Measurements from ENCODE around the gene C1QTNF6. TPM values are rescaled to one million over a fixed set of nuclear protein-coding genes. Genes with fewer than 3 reads are reported as not detected.
"Not testable (repeated sequence)": the region's sequence is repeated elsewhere in the genome, so short reads cannot be mapped to it uniquely, and the experiment has no call there.

The C1QTNF6 gene
- total RNA-seq, 1 donor from 2014 or later, result 5.1 TPM

DNA sequence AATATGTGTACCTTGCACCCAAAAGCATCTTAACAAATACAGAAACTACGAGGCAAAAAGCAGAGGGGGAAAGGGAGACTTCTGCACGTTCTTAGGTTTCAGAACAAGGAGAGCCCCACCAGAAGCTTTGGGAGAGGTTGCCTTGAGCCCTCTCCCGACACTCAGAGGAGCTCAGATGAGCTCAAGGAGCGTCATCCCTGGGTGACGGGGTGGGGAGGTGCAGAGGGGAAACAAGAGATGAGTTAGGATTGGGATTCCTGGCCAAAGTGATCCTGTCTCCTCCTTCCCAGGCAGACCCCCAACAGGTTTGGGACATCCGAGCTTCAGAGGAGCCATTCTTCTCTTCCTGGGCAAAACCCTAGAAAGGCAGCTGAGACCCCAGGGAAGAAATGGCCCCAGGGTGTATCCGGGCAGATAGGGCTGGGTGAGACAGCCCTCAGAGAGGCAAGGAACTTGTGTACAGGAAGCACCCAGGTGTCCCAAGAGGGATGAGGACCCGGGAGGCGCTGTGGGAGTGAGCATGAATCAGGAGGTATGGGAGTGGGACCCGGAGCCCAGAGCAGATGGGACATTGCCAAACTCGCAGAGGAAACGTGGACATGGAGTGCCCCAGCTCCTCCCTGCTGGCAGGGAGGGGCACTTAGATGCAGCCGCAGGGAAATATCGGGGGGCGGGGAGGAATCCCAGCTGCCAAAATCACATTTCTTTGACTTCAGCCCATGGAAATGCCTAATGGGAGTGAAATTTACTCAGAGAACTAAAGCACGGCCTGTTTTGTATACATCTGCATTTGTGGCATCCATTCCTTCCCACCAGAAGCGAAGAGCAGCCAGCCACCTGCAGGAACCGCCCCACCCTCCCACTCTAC, 12.4 kb downstream of the C1QTNF6 start:
- Histone ChIP-seq H3K27me3 (ENCODE audit: control insufficient read depth, insufficient read depth, low read length) (peaks cover 9% of the 10 kb centered on the region), H3K4me3 (ENCODE audit: low read depth, low read length) (no peak overlapping the region), H3K36me3 (ENCODE audit: control insufficient read depth, insufficient read depth, low read length) (no peaks in the 10 kb centered on the region)
- TF ChIP-seq, protein P1, sequence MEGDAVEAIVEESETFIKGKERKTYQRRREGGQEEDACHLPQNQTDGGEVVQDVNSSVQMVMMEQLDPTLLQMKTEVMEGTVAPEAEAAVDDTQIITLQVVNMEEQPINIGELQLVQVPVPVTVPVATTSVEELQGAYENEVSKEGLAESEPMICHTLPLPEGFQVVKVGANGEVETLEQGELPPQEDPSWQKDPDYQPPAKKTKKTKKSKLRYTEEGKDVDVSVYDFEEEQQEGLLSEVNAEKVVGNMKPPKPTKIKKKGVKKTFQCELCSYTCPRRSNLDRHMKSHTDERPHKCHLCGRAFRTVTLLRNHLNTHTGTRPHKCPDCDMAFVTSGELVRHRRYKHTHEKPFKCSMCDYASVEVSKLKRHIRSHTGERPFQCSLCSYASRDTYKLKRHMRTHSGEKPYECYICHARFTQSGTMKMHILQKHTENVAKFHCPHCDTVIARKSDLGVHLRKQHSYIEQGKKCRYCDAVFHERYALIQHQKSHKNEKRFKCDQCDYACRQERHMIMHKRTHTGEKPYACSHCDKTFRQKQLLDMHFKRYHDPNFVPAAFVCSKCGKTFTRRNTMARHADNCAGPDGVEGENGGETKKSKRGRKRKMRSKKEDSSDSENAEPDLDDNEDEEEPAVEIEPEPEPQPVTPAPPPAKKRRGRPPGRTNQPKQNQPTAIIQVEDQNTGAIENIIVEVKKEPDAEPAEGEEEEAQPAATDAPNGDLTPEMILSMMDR (IDR thresholded peaks at IDR 0.05; ENCODE audit: insufficient read depth, low read length, poor library complexity, severe bottlenecking), result no peak
- DNase-seq (ENCODE audit: low read depth), result no peak

DNA sequence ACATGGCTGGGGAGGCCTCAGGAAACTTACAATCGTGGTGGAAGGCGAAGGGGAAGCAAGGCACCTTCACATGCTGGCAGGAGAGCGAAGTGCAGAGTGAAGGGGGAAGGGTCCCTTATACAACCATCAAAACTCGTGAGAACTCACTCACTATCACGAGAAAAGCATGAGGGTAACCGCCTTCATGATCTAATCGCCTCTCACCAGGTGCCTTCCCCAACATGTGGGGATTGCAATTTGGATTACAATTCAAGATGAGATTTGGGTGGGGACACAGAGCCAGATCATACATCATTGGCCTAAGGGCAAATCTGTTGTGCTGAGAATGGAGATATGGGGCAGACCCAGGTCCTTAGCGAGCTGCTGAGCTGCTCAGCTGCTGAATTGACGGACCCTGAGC, 13.1 kb downstream of the C1QTNF6 start:
- TF ChIP-seq, protein P1 (IDR thresholded peaks at IDR 0.05; ENCODE audit: insufficient read depth, low read length, poor library complexity, severe bottlenecking), result no peak

DNA sequence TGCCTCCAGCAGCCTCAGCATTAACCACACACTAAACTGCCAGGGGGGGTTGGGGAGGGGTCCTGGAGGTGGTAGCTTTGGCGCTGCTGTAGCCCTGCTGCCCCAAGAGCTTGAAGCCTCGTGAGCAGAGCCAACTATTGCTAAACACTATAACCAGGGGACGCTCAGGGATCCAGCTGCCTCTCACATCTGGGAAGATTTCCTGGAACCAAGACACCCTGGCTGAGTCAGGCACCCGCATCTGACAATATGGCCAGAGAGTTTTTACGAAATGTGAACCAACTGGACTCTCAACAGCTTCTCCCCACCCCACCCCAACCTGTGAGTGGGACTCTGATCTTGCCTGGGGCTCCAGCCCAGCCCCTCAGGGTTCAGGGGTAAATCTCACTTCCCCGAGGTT, 14.3 kb downstream of the C1QTNF6 start:
- TF ChIP-seq, protein P1 (IDR thresholded peaks at IDR 0.05; ENCODE audit: insufficient read depth, low read length, poor library complexity, severe bottlenecking), result no peak
- DNase-seq (ENCODE audit: low read depth), result no peak
- Histone ChIP-seq H3K27me3 (ENCODE audit: control insufficient read depth, insufficient read depth, low read length) (peaks cover 12% of the 10 kb centered on the region), H3K4me3 (ENCODE audit: low read depth, low read length) (no peak overlapping the region), H3K36me3 (ENCODE audit: control insufficient read depth, insufficient read depth, low read length) (no peaks in the 10 kb centered on the region)

More for the DNA sequence above, 13.1 kb downstream of the C1QTNF6 start:
- H3K36me3 ChIP-seq (ENCODE audit: control insufficient read depth, insufficient read depth, low read length), result no peaks in the 10 kb centered on the region
- no peak for DNase-seq (ENCODE audit: low read depth)
- H3K4me3 ChIP-seq (ENCODE audit: low read depth, low read length), result no peak overlapping the region
- H3K27me3 ChIP-seq (ENCODE audit: control insufficient read depth, insufficient read depth, low read length), result peaks cover 9% of the 10 kb centered on the region

DNA sequence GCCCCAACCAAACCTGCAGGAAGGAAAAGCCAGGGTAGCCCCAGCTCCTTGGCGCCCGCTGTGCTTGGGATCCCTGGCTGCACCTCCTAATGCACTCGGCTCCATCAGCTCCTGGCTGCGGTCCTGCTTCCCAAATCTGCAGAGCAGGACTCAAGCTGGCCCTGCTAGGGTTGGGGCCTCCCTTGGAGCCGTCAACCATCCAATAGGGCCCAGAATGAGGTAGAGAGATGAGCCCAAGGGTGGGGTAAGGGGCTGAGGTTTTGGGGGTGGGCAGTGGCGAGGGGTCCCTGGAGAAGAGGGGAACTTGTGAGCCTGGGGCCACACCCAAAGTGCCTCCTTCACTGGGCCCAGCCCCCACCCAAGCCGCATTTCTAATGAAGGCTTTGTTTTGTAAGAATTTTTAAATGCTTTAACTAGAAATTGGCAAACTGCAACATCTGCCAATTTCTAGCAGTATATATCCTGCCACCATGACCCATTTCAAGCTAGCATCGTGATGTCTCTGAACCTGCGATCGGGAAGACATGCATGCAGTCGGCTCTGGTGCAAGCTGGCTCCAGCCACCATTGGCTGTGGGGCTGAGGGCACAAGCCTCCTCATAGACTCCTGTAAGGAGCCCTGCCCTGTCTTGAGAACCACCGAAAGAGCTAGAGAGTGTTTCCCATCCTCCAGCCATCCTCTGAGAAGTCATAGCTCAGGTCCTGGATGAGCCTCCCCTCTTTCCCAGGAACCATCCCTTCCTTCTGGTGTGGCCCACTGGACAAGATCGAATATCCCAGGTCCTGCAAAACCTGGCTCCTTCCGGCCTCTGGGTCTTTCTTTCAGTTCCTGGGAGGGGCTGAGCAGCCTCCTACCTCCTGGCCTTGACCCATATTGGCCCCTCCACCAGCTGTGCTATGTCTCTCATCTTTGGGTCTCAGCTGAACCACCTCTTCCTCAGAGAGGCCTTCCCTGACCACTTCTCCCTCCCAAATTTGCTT, 15.5 kb downstream of the C1QTNF6 start:
- DNase-seq (ENCODE audit: low read depth), result no peak
- Histone ChIP-seq H3K27me3 (ENCODE audit: control insufficient read depth, insufficient read depth, low read length) (peaks cover 12% of the 10 kb centered on the region), H3K36me3 (ENCODE audit: control insufficient read depth, insufficient read depth, low read length) (no peaks in the 10 kb centered on the region), H3K4me3 (ENCODE audit: low read depth, low read length) (no peak overlapping the region)
- TF ChIP-seq, protein P1 (IDR thresholded peaks at IDR 0.05; ENCODE audit: insufficient read depth, low read length, poor library complexity, severe bottlenecking), result no peak

DNA sequence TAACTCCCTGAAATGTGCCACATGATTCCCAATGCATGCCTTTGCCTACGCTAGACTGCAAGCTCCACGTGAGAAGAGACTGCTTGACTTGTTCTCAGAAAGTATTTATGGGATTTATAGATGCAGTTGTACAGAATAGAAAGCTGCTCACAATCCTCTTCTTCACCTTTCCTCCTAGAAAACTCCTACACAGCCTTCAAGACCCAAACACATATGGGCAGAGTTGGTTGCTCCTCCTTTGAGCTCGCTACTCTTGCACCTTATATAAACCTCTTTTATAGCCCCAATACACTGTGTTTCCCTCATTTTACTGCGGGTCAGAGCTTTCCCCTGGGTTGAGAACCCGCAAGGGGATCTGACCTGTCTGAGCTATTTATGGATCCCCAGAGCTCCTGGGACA, 16.4 kb downstream of the C1QTNF6 start:
- TF ChIP-seq, protein P1 (IDR thresholded peaks at IDR 0.05; ENCODE audit: insufficient read depth, low read length, poor library complexity, severe bottlenecking), result no peak
- H3K4me3 ChIP-seq (ENCODE audit: low read depth, low read length), result no peak overlapping the region
- H3K36me3 ChIP-seq (ENCODE audit: control insufficient read depth, insufficient read depth, low read length), result no peaks in the 10 kb centered on the region
- DNase-seq (ENCODE audit: low read depth), result no peak
- peaks cover 12% of the 10 kb centered on the region for H3K27me3 ChIP-seq (ENCODE audit: control insufficient read depth, insufficient read depth, low read length)

DNA sequence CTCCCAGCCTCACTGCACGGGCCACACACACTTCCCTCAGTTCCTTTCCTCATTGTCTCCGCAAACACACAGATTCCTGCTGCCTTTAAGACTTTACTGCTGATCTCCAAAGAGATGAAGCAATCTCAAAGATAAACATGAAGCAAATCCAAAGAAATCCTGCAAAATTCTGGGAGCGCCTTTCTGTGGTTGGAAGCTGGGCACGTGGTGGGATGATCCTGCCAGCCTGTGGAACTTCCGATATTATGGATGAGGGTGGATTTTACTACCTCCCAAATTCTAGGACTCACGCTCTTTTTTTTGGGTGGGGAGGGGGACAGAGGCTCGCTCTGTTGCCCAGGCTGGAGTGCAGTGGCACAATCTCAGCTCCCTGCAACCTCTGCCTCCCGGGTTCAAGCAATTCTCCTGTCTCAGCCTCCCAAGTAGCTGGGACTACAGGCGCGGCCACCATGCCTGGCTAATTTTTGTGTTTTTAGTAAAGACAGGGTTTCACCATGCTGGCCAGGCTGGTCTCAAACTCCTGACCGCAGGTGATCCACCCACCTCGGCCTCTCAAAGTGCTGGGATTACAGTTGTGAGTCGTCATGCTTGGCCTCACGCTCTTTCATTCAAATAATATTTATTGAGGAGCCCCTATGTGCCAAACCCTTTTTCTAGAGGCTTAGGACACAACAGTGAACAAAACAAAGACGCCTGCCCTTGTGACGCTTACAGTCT, 17.2 kb downstream of the C1QTNF6 start:
- H3K4me3 ChIP-seq (ENCODE audit: low read depth, low read length); H3K36me3 ChIP-seq (ENCODE audit: control insufficient read depth, insufficient read depth, low read length); DNase-seq (ENCODE audit: low read depth): not testable (repeated sequence)
- H3K27me3 ChIP-seq (ENCODE audit: control insufficient read depth, insufficient read depth, low read length), result peaks cover 12% of the 10 kb centered on the region

All from kidney epithelial cell (primary cell).